Renal pelvis (tissue), 4 donors: Measurements from ENCODE around the gene OPCML. TPM values are rescaled to one million over a fixed set of nuclear protein-coding genes. Genes with fewer than 3 reads are reported as not detected.
A peak's percentile ranks its signal among the peaks of the same experiment; 100 is the strongest.

Experiments
- DNase-seq: peaks from one replicate; pipeline ENCODE4 v3.0.0-alpha.2; 2013
- polyA plus RNA-seq, 3 donors: library from polyadenylated mRNA; unstranded; fragments of 120-200 nt; gene quantifications; one replicate each; pipeline ENCODE4 v1.2.1, GENCODE V29; 2013; ENCODE audit not compliant: insufficient read length in 3 of 3

The OPCML gene
- polyA plus RNA-seq, 3 donors, result 9.9 to 14.8 (median 14.6) TPM

- peak; percentile 68 for DNase-seq
These were observed 397.8 kb downstream of the OPCML start for GRCh38 chr11:133134314-133135173.

DNA sequence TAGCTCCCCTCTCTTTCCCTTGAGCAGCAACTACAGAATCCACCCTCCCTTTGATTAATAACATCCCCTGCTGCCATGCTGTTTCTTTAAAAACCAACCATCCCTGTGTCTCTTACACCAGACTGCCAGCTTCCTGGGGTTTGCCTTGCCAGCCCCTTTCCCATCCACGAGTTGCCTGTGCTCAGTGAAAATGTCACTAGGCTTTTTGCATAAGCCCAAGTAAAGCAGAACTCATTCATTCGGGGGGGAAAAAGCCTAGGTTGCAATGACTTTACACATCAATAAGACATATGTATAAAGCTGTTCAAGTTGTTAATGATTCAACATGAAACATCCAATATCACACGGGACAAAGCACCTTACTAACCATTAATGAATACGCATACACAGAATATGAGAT, 398.7 kb downstream of the OPCML start:
- no peak for DNase-seq

GRCh38 chr11:133133050-133133449, 399.3 kb downstream of the OPCML start:
- no peak for DNase-seq

DNA sequence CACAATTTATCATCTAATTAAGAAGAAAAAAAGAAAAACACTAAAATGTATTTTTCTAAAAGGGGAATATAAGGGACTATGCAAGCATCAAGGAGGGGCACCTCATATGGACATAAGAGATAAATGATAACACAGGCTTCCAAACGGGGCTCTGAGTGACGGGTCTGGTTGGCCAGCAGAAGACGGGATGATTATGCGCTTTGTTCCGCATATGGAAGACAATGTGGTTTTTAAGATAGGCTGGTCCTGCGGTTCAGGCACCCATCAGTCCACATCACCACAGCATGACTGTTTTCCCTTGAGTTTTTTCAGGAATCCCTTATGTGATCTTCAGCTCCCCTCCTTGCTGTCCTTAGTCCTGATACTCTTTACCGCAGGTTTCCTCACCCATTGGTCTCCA, 404.6 kb downstream of the OPCML start:
- no peak for DNase-seq

- DNase-seq, result no peak
These were observed 408.5 kb downstream of the OPCML start for GRCh38 chr11:133123796-133124195.

GRCh38 chr11:133123366-133123765, 408.9 kb downstream of the OPCML start:
- no peak for DNase-seq

DNA sequence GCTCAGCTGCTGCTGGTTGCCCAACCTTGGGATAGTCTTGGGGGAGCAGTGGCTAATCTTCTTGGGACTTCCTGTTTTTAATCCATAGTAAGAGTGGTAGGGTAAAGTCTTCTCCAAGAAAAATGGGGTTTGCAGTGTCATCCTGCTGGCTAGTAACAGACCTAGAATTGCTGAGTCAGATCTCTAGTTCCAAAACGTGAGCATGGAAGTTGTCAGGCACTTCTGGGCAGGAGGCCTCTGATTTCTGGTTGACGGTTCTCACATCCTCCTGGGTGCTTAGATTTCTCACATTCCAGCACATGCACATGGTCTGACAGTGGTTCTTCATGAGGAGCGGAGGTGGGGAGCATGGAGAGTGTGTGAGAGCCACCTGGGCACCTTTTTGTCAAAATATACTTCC, 410.0 kb downstream of the OPCML start:
- no peak for DNase-seq

- DNase-seq, result no peak
These were observed 413.6 kb downstream of the OPCML start for GRCh38 chr11:133118563-133119268.

DNA sequence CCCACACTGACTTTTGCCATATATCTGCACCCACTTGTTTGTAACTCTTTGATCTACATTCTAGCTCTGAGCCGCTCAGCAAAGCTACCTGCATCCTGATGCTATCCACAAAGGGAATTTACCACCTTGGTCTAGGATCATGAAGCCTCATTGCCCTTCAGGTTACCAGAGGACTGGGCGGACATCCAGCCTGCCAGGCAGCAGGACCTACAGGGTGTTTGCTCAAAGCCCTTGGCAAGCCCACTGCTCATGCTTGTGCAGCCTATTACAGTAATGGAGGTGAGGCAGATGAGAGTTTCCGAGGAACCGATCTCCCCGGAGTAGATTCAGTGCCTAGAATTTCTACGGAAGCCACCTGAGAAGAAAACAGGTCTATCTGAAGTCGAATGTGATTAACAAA, 417.2 kb downstream of the OPCML start:
- DNase-seq, result no peak

GRCh38 chr11:133107763-133108162, 424.5 kb downstream of the OPCML start:
- no peak for DNase-seq

GRCh38 chr11:133107136-133107535, 425.2 kb downstream of the OPCML start:
- no peak for DNase-seq

DNA sequence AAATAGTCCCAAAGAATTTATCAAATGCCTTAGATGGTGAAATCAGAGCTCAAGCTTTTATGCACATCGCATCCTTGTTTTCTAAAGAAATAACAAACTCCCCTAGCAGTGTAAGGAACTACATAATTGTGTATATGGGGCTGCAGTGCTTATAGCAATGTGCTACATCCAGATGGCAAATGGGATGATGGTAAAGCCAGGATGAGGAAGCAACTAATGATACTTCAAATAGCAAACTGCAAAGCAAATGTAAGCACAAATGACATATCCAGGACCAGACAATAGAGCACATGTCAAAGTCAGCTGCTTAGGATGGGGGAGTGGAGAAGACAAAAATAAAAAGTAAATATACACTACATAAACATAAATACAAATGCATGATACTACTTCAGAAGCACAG, 425.9 kb downstream of the OPCML start:
- no peak for DNase-seq

GRCh38 chr11:133104009-133104744, 428.1 kb downstream of the OPCML start:
- no peak for DNase-seq

DNA sequence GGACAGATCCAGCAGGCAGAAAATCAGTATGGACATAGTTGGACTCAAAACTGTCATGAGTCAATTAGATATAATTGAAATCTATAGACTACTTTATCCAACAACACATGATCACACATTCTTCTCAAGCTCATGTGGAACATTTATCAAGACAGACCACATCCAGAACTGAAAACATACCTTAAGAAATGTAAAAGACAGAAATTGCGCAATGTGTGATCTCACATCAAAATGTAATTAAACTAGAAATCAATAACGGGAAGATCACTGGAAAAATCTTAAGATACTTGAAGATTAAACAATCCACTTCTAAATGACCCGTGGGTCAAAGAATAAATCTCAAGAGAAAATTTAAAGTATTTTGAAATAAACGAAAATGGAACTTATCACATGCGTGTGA, 435.3 kb downstream of the OPCML start:
- no peak for DNase-seq

DNA sequence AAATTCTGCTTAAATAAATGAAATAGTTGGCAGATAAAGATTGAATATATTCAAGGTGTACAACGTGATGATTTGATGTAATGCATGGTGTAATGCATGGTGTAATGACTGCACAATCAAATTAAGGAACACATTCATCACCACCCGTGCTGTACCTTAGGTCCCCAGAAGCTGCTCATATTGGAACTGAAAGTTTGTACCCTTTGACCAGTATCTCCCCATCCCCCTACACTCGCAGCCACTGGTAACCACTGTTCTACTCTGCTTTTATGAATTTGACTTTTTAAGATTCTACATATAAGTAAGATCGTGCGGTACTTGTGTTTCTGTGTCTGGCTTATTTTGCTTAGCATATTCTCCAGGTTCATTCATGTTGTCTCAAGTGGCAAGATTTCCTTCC, 445.8 kb downstream of the OPCML start:
- no peak for DNase-seq

- peak; percentile 42 for DNase-seq
These were observed 449.3 kb downstream of the OPCML start for GRCh38 chr11:133082841-133083488.

GRCh38 chr11:133082453-133082781, 449.9 kb downstream of the OPCML start:
- DNase-seq, result no peak

DNA sequence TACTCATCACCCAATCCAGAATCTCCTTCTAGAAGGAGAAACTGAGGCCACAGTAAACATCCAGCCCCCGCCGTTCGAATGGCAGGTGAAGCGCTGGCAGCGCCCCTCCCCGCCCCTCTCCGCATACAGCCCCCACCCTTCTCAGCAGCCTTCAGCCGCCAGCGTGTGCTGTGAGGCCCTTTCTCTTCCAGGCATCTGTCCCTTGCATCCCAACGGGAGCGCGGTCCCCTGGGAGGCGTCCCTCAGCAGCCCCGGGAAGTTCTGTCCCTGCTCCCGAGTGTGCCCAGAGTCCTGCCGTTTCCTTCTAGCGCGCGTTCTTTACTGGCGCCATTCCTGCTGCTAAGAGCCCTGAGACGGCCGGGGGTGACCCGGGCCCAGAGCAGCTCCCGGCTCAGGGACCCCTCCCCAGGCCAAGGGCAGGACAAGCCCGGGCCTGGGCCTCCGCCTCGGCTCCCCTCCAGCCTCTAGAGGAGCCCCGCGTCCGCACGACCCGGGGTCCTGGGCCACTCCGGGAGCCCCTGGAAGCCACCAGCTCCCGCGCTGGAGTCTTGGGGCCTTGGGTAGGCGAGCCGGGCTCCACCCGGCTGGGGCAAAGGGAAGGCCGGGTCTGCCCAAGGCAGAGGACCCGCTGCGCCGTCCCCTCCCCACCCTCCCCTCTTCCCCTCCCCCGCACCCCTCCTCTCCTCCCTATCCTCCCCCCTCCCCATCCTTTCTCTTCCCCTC, 450.4 kb downstream of the OPCML start:
- no peak for DNase-seq

- DNase-seq, result no peak
These were observed 451.3 kb downstream of the OPCML start for GRCh38 chr11:133081020-133081419.

- peak; percentile 39 for DNase-seq
These were observed 453.5 kb downstream of the OPCML start for GRCh38 chr11:133078591-133079404.

DNA sequence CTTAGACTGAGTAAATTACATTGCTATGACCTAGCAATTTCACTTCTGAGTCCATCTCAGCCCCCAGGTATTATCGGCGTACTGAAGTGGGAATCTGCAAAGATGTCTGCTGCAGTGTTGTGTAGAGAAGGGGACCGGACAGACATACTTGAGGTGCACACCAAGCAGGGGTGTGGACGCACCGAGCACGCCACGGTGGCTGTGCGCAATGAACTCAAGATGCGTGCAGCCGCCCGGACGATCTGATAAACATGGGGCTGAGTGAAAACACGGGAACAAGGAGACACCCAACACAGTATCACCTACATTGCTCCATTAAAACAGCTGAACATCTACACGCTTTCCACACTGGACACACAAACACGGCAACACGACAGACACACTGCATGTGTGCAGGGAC, 454.3 kb downstream of the OPCML start:
- DNase-seq, result no peak
